A549 treated with dexamethasone at 1 μM for 4 hours (cell line): Measurements from ENCODE around the gene ZFYVE19. TPM values are rescaled to one million over a fixed set of nuclear protein-coding genes. Genes with fewer than 3 reads are reported as not detected.

Source experiments
- total RNA-seq: library from RNA; stranded (reverse); fragments of 200-300 nt; extraction: Qiagen RNA extraction; gene quantifications from 5 replicates; pipeline ENCODE4 v1.2.3, GENCODE V29; 2022

ZFYVE19 gene
- 13.8 to 16.5 TPM (median 16.1 TPM) in 5 replicates for total RNA-seq

GRCh38 chr15:40807028-40807887 lies at the start of gene ZFYVE19, which contains the start of gene DNAJC17:
Gene ZFYVE19 (plus strand): TSS chr15:40807089. CDS start chr15:40807590, 501 bp downstream.
Gene DNAJC17 (minus strand): TSS chr15:40807473. CDS start chr15:40807446, 27 bp downstream.

GRCh38 chr15:40763801-40764628 lies 42.9 kb upstream of the ZFYVE19 start, which contains the start of gene GCHFR:
Gene GCHFR (plus strand): TSS chr15:40764068. CDS start chr15:40764181, 113 bp downstream.

GRCh38 chr15:40769274-40770146 lies 37.4 kb upstream of the ZFYVE19 start, which contains the start of gene C15orf62:
Gene C15orf62 (plus strand): TSS chr15:40769980. CDS start chr15:40770496, 516 bp downstream.

GRCh38 chr15:40828447-40829036 lies 21.7 kb downstream of the ZFYVE19 start, which contains the start of gene PPP1R14D:
Gene PPP1R14D (minus strand): TSS chr15:40828708. CDS start chr15:40828641, 67 bp downstream.

GRCh38 chr15:40843885-40844695 lies 37.2 kb downstream of the ZFYVE19 start, which contains the start of gene SPINT1:
Gene SPINT1 (plus strand): TSS chr15:40844048. CDS start chr15:40844555, 507 bp downstream.

Other genes with a start within 250 kb of the ZFYVE19 start
- 10.9 to 20.7 TPM (median 11.0 TPM) in 5 replicates for gene CCDC32, start 242.0 kb upstream of the ZFYVE19 start, total RNA-seq
- gene RPUSD2, start 237.8 kb upstream of the ZFYVE19 start, total RNA-seq: 13.0 to 15.6 TPM (median 15.3 TPM) in 5 replicates
- gene KNL1, start 212.8 kb upstream of the ZFYVE19 start, total RNA-seq: 5.3 to 8.7 TPM (median 8.0 TPM) in 5 replicates
- 17.7 to 23.7 TPM (median 20.5 TPM) in 5 replicates for gene RAD51, start 111.9 kb upstream of the ZFYVE19 start, total RNA-seq
- 21.6 to 24.4 TPM (median 22.1 TPM) in 5 replicates for gene RMDN3, start 51.8 kb upstream of the ZFYVE19 start, total RNA-seq
- 6.0 to 7.9 TPM (median 7.0 TPM) in 5 replicates for gene GCHFR, start 43.0 kb upstream of the ZFYVE19 start, total RNA-seq
- 0.04 to 0.10 TPM (median 0.05 TPM) in 3 of 5 replicates, not detected in the others for gene C15orf62, start 37.1 kb upstream of the ZFYVE19 start, total RNA-seq
- gene DNAJC17, start 384 bp downstream of the ZFYVE19 start, total RNA-seq: 21.1 to 28.9 TPM (median 25.8 TPM) in 5 replicates
- 0.14 to 0.21 TPM (median 0.19 TPM) in 3 of 5 replicates, not detected in the others for gene PPP1R14D, start 21.6 kb downstream of the ZFYVE19 start, total RNA-seq
- gene SPINT1, start 37.0 kb downstream of the ZFYVE19 start, total RNA-seq: 0.59 to 0.94 TPM (median 0.67 TPM) in 5 replicates
- 3.7 to 4.3 TPM (median 3.7 TPM) in 5 replicates for gene RHOV, start 67.1 kb downstream of the ZFYVE19 start, total RNA-seq
- gene VPS18, start 87.4 kb downstream of the ZFYVE19 start, total RNA-seq: 19.7 to 25.8 TPM (median 24.5 TPM) in 5 replicates
- gene DLL4, start 122.3 kb downstream of the ZFYVE19 start, total RNA-seq: 1.8 to 2.8 TPM (median 2.8 TPM) in 5 replicates
- gene CHAC1, start 146.4 kb downstream of the ZFYVE19 start, total RNA-seq: 7.5 to 13.3 TPM (median 8.8 TPM) in 5 replicates